ENCODE measurements around the gene DNM3.

DNM3 gene

GRCh38 chr1:172398193-172398592 is 556.9 kb downstream of the DNM3 start:
- in situ Hi-C loops (cut with HindIII; ENCODE audit: low sequenced_read_pairs) = no loop called here

GRCh38 chr1:172398970-172399755 is 557.9 kb downstream of the DNM3 start:
- in situ Hi-C loops (cut with HindIII; ENCODE audit: low sequenced_read_pairs) = no loop called here

GRCh38 chr1:172399756-172400721 is 558.7 kb downstream of the DNM3 start:
- in situ Hi-C loops (cut with HindIII; ENCODE audit: low sequenced_read_pairs) = loop anchor here (10.0 kb wide), 1 partner anchor 395 kb away; no protein-coding TSS in a partner anchor

- in situ Hi-C loops (cut with HindIII; ENCODE audit: low sequenced_read_pairs) = loop anchor here (10.0 kb wide), 1 partner anchor 396 kb away; no protein-coding TSS in a partner anchor
These were observed 559.4 kb downstream of the DNM3 start for GRCh38 chr1:172400722-172401105.

GRCh38 chr1:172401477-172401876 is 560.2 kb downstream of the DNM3 start:
- in situ Hi-C loops (cut with HindIII; ENCODE audit: low sequenced_read_pairs) = loop anchor here (10.0 kb wide), 1 partner anchor 397 kb away; no protein-coding TSS in a partner anchor

- in situ Hi-C loops (cut with HindIII; ENCODE audit: low sequenced_read_pairs) = loop anchor here (10.0 kb wide), 1 partner anchor 397 kb away; no protein-coding TSS in a partner anchor
These were observed 560.6 kb downstream of the DNM3 start for GRCh38 chr1:172401892-172402291.

- in situ Hi-C loops (cut with HindIII; ENCODE audit: low sequenced_read_pairs) = loop anchor here (10.0 kb wide), 1 partner anchor 398 kb away; no protein-coding TSS in a partner anchor
These were observed 561.7 kb downstream of the DNM3 start for GRCh38 chr1:172402878-172403569.

- in situ Hi-C loops (cut with HindIII; ENCODE audit: low sequenced_read_pairs) = loop anchor here (10.0 kb wide), 1 partner anchor 399 kb away; no protein-coding TSS in a partner anchor
These were observed 562.8 kb downstream of the DNM3 start for GRCh38 chr1:172404121-172404520.

GRCh38 chr1:172405912-172406311 is 564.6 kb downstream of the DNM3 start:
- in situ Hi-C loops (cut with HindIII; ENCODE audit: low sequenced_read_pairs) = loop anchor here (5.0 to 10.0 kb wide), 2 partner anchors 319 to 401 kb away; no protein-coding TSS in a partner anchor

- in situ Hi-C loops (cut with HindIII; ENCODE audit: low sequenced_read_pairs) = loop anchor here (5.0 to 10.0 kb wide), 2 partner anchors 320 to 402 kb away; no protein-coding TSS in a partner anchor
These were observed 565.7 kb downstream of the DNM3 start for GRCh38 chr1:172406968-172407367.

- in situ Hi-C loops (cut with HindIII; ENCODE audit: low sequenced_read_pairs) = loop anchor here (5.0 to 10.0 kb wide), 2 partner anchors 322 to 404 kb away; no protein-coding TSS in a partner anchor
These were observed 567.7 kb downstream of the DNM3 start for GRCh38 chr1:172408958-172409357.

GRCh38 chr1:172410027-172410426 is 568.7 kb downstream of the DNM3 start:
- in situ Hi-C loops (cut with HindIII; ENCODE audit: low sequenced_read_pairs) = no loop called here

GRCh38 chr1:172411791-172412338 is 570.6 kb downstream of the DNM3 start:
- in situ Hi-C loops (cut with HindIII; ENCODE audit: low sequenced_read_pairs) = no loop called here

- in situ Hi-C loops (cut with HindIII; ENCODE audit: low sequenced_read_pairs) = no loop called here
These were observed 573.0 kb downstream of the DNM3 start for GRCh38 chr1:172414331-172414730.

GRCh38 chr1:172416496-172417035 is 575.3 kb downstream of the DNM3 start:
- in situ Hi-C loops (cut with HindIII; ENCODE audit: low sequenced_read_pairs) = no loop called here

GRCh38 chr1:172417557-172417956 is 576.3 kb downstream of the DNM3 start:
- in situ Hi-C loops (cut with HindIII; ENCODE audit: low sequenced_read_pairs) = no loop called here

GRCh38 chr1:172420385-172420784 is 579.1 kb downstream of the DNM3 start, which contains the start of gene C1orf105:
Gene C1orf105, plus strand, starts transcription at chr1:172420685. Its CDS starts 201 bp downstream, at chr1:172420886.
- in situ Hi-C loops (cut with HindIII; ENCODE audit: low sequenced_read_pairs) = no loop called here

- in situ Hi-C loops (cut with HindIII; ENCODE audit: low sequenced_read_pairs) = no loop called here
These were observed 580.8 kb downstream of the DNM3 start for GRCh38 chr1:172421974-172422604.

GRCh38 chr1:172423336-172423735 is 582.0 kb downstream of the DNM3 start:
- in situ Hi-C loops (cut with HindIII; ENCODE audit: low sequenced_read_pairs) = no loop called here
